Natural killer cell (primary cell): Measurements from ENCODE around the gene TARBP2. TPM values are rescaled to one million over a fixed set of nuclear protein-coding genes. Genes with fewer than 3 reads are reported as not detected.

Experiments used
- ATAC-seq, 3 donors: fragments of 150-1000 bp in 2 of 3; fragments of 200-7000 bp in 1 of 3; cut with Tn5 transposase; 1 replicate in 1 of 3; 2 replicates in 2 of 3; pipeline ENCODE4 v1.10.0; 2021; ENCODE audit warnings: mild to moderate bottlenecking in 2 of 3, moderate library complexity in 2 of 3
- DNase-seq, 2 donors: peaks; one replicate each; pipeline versions ENCODE4 v3.0.0 to v3.0.0-alpha.2; 2013 to 2021; ENCODE audit warnings: mixed read lengths in 1 of 2
- H3K27ac ChIP-seq: one replicate; pipeline ENCODE4 v1.5.1; 2013; ENCODE audit warnings: mild to moderate bottlenecking, low read length
- H3K27me3 ChIP-seq: one replicate; pipeline ENCODE4 v1.6.1; 2013; ENCODE audit warnings: low read length; ENCODE audit not compliant: control insufficient read depth, insufficient read depth
- H3K36me3 ChIP-seq: one replicate; pipeline ENCODE4 v1.6.1; 2013; ENCODE audit warnings: low read length; ENCODE audit not compliant: control insufficient read depth, insufficient read depth
- H3K4me1 ChIP-seq: one replicate; pipeline ENCODE4 v1.6.1; 2013; ENCODE audit warnings: low read length; ENCODE audit not compliant: control insufficient read depth, insufficient read depth
- H3K4me3 ChIP-seq: one replicate; pipeline ENCODE4 v1.5.1; 2013; ENCODE audit warnings: low read length
- H3K9me3 ChIP-seq: one replicate; pipeline ENCODE4 v1.6.1; 2013; ENCODE audit warnings: low read length; ENCODE audit not compliant: control insufficient read depth, insufficient read depth
- H3K27ac Mint-ChIP-seq, 2 donors: one replicate each; pipeline ENCODE4 v1.8.0; 2022; ENCODE audit warnings: mild to moderate bottlenecking in 2 of 2, mixed read lengths in 2 of 2, moderate library complexity in 1 of 2
- H3K27me3 Mint-ChIP-seq, 2 donors: one replicate each; pipeline ENCODE4 v1.8.0; 2022; ENCODE audit warnings: low read depth in 2 of 2, mixed read lengths in 2 of 2
- H3K36me3 Mint-ChIP-seq: one replicate; pipeline ENCODE4 v1.8.0; 2022; ENCODE audit warnings: mixed read lengths
- H3K4me1 Mint-ChIP-seq, 2 donors: one replicate each; pipeline ENCODE4 v1.8.0; 2022; ENCODE audit warnings: mixed read lengths in 2 of 2
- H3K4me3 Mint-ChIP-seq: one replicate; pipeline ENCODE4 v1.8.0; 2022; ENCODE audit warnings: mild to moderate bottlenecking, moderate library complexity, mixed read lengths
- H3K9me3 Mint-ChIP-seq, 2 donors: one replicate each; pipeline ENCODE4 v1.8.0; 2022; ENCODE audit warnings: mixed read lengths in 2 of 2
- CTCF ChIP-seq: fragments of 200-600 bp; IDR thresholded peaks from one replicate; pipeline ENCODE4 v1.8.0; 2022; ENCODE audit warnings: antibody characterized with exemption
- WGBS: methylation state at CpG from one replicate; pipeline ENCODE4 v1.1.7; 2013; ENCODE audit warnings: missing lambda C conversion rate; ENCODE audit not compliant: insufficient coverage; 5-methylcytosine and 5-hydroxymethylcytosine counted together
- intact Hi-C: fragments of 100-400 bp; cut with micrococcal nuclease; formaldehyde crosslinking; loops from one replicate; pipeline ENCODE4 v1.14.2; 2022
- total RNA-seq, 4 donors: library from RNA; stranded (reverse); fragments of 120-200 nt in 1 of 4; gene quantifications; one replicate each; pipeline versions ENCODE4 v1.2.3 to v1.2.4, GENCODE V29; 2013 to 2022

Gene TARBP2
- total RNA-seq, 3 donors from 2014 or later (not counting 1 experiment from before 2014, with no cell fraction given): 23.8 to 35.1 (median 33.7) TPM

- WGBS: 66% methylated on average over 5 of the region's 6 CpGs
- H3K36me3 Mint-ChIP-seq: peaks cover 25% of the 10 kb centered on the region
- H3K4me3 ChIP-seq: no peak overlapping the region
- H3K9me3 Mint-ChIP-seq: no peaks in the 10 kb centered on the region
- peaks cover 50% of the 10 kb centered on the region for H3K36me3 ChIP-seq
- H3K4me1 Mint-ChIP-seq: peaks cover 34 to 35% of the 10 kb centered on the region in 2 donors
- peak overlapping the region; percentile 88 for H3K4me3 Mint-ChIP-seq
- H3K27ac ChIP-seq: no peak overlapping the region
- no peaks in the 10 kb centered on the region for H3K9me3 ChIP-seq
- peak overlapping the region; percentile 81 to 86 for H3K27ac Mint-ChIP-seq
- H3K27me3 ChIP-seq: no peaks in the 10 kb centered on the region
- no peak for TF ChIP-seq CTCF
- intact Hi-C loops: loop anchor here (2.0 kb wide), 1 partner anchor 55 kb away; no protein-coding TSS in a partner anchor
- ATAC-seq: no peak
- no peak for DNase-seq
- H3K27me3 Mint-ChIP-seq: no peaks in the 10 kb centered on the region
- peaks cover 4% of the 10 kb centered on the region for H3K4me1 ChIP-seq
Measured at GRCh38 chr12:53453953-53454640, 47.0 kb upstream of the TARBP2 start.

- Histone ChIP-seq H3K9me3 (no peaks in the 10 kb centered on the region), H3K4me3 (no peak overlapping the region), H3K27me3 (no peaks in the 10 kb centered on the region), H3K4me1 (peaks cover 4% of the 10 kb centered on the region), H3K27ac (no peak overlapping the region), H3K36me3 (peaks cover 56% of the 10 kb centered on the region)
- Mint-ChIP-seq H3K4me3 (no peak overlapping the region), H3K27ac (peak overlapping the region; percentile 53 to 86), H3K36me3 (peaks cover 25% of the 10 kb centered on the region), H3K4me1 (peaks cover 34 to 35% of the 10 kb centered on the region in 2 donors), H3K27me3 (no peaks in the 10 kb centered on the region), H3K9me3 (no peaks in the 10 kb centered on the region)
- 90% methylated on average over 2 of the region's 3 CpGs for WGBS
- DNase-seq (no peak), ATAC-seq (no peak)
- intact Hi-C loops: no loop called here
- no peak for TF ChIP-seq CTCF
Measured at GRCh38 chr12:53454707-53455106, 46.4 kb upstream of the TARBP2 start.

- H3K27me3 Mint-ChIP-seq: no peaks in the 10 kb centered on the region
- H3K36me3 Mint-ChIP-seq: peaks cover 39% of the 10 kb centered on the region
- Histone ChIP-seq H3K9me3 (no peaks in the 10 kb centered on the region), H3K27me3 (no peaks in the 10 kb centered on the region), H3K36me3 (peaks cover 77% of the 10 kb centered on the region), H3K4me3 (no peak overlapping the region), H3K27ac (no peak overlapping the region), H3K4me1 (peaks cover 4% of the 10 kb centered on the region)
- H3K4me1 Mint-ChIP-seq: peaks cover 41 to 43% of the 10 kb centered on the region in 2 donors
- 97% methylated on average over 5 of the region's 6 CpGs for WGBS
- DNase-seq (no peak), ATAC-seq (no peak)
- H3K4me3 Mint-ChIP-seq: no peak overlapping the region
- no peaks in the 10 kb centered on the region for H3K9me3 Mint-ChIP-seq
- no peak overlapping the region for H3K27ac Mint-ChIP-seq
- intact Hi-C loops: no loop called here
- no peak for TF ChIP-seq CTCF
Measured at GRCh38 chr12:53456654-53457366, 44.3 kb upstream of the TARBP2 start.
